Fibroblast of pulmonary artery (primary cell): ENCODE data around the gene SMTNL2.
"Not testable (repeated sequence)": the region's sequence is repeated elsewhere in the genome, so short reads cannot be mapped to it uniquely, and the experiment has no call there.

ENCODE experiments used
- DNase-seq: peaks from one replicate; pipeline ENCODE4 v3.0.0-alpha.2; 2010; ENCODE audit warnings: low read depth
- H3K4me3 ChIP-seq: replicated peaks from 2 replicates; pipeline ENCODE4 v1.5.1; 2011; ENCODE audit warnings: low read depth, mild to moderate bottlenecking, control low read depth, low read length, moderate library complexity
- TF ChIP-seq, protein P1 (sequence below): IDR thresholded peaks from 2 replicates; pipeline ENCODE4 v1.5.1; 2011; ENCODE audit warnings: mild to moderate bottlenecking, control low read depth, low read length, inconsistent platforms; ENCODE audit errors: missing control alignments

Gene SMTNL2

DNA sequence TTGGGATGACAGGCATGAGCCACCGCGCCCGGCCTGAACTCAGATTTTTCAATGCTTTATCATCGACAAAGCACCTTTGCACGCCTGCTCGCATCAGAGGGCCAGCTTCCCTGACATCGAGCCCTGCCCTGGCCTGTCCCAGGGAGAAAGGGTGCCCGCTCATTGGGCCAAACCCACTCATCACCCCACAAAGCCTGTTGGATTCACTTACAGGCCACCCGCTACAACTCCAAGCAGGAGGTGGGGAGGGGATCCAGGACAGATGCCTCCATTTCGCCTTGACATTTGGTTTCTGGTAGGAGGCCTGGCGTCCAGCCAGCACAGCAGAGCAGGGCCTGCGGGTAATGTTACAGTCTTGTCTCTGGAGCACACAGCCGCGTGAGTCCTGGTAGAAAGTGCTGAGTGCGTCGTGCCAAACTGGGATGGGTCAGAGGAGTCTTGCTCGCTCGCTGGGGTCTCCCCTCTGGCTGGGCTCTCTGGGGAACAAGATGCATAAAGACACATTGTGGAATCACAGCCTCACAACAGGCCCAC lies 19.8 kb downstream of the SMTNL2 start:
- DNase-seq, result peak; percentile 55
- TF ChIP-seq, protein P1, sequence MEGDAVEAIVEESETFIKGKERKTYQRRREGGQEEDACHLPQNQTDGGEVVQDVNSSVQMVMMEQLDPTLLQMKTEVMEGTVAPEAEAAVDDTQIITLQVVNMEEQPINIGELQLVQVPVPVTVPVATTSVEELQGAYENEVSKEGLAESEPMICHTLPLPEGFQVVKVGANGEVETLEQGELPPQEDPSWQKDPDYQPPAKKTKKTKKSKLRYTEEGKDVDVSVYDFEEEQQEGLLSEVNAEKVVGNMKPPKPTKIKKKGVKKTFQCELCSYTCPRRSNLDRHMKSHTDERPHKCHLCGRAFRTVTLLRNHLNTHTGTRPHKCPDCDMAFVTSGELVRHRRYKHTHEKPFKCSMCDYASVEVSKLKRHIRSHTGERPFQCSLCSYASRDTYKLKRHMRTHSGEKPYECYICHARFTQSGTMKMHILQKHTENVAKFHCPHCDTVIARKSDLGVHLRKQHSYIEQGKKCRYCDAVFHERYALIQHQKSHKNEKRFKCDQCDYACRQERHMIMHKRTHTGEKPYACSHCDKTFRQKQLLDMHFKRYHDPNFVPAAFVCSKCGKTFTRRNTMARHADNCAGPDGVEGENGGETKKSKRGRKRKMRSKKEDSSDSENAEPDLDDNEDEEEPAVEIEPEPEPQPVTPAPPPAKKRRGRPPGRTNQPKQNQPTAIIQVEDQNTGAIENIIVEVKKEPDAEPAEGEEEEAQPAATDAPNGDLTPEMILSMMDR, result no peak
- no peak overlapping the region for H3K4me3 ChIP-seq

DNA sequence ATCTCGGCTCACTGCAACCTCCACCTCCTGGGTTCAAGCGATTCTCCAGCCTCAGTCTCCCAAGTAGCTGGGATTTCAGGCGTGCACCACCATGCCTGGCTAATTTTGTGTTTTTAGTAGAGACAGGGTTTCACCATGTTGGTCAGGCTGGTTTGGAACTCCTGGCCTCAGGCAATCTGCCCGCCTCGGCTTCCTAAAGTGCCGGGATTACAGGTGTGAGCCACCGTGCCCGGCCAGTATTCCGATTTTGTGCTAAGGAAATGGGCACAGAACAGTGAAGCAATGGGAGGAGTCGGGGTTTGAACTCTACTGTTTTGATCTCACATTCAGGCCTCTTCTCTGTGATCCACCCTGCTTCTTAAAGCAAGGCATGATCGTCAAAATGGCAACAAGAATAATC lies 20.4 kb downstream of the SMTNL2 start:
- DNase-seq, H3K4me3 ChIP-seq: not testable (repeated sequence)

DNA sequence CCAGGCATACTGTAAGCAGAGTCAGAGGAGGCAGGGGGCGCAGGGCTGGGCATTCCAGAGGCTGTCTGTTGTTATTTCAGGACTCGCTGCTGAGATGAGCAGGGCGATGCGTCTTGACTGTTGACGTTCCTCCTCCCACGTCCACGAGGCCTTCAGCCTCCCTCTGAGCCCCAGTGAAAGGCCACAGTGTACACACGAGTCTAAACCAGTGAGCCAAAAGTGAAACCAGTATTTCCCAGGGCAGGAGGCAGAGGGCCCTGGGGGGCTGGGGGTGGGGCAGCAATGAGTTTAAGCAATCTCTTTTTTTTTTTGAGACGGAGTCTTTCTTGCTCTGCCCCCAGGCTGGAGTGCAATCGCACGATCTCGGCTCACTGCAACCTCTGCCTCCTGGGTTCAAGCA lies 21.5 kb downstream of the SMTNL2 start:
- H3K4me3 ChIP-seq, result no peak overlapping the region
- TF ChIP-seq, protein P1, result no peak
- no peak for DNase-seq

DNA sequence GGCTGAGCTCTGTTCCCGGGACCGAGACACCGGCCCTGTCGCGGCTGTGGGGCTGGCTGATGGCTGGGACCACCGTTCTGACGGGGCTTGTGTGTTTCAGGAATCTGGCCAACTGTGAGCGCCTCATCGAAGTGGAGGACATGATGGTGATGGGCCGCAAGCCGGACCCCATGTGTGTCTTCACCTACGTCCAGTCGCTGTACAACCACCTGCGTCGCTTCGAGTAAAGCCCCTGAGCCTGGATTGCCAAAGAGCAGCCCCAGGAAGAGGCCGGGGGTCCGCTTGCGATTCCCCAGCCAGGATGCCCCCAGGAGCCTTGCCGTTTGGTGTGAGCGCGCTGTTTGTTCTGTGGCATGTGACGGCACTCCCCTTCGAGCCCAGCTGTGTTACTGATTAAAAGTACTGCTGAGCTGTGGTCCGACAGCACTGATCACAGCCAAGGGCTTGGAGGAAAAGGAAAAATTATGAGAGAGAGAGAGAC lies 23.0 kb downstream of the SMTNL2 start:
- TF ChIP-seq, protein P1, result no peak
- no peak for DNase-seq
- no peak overlapping the region for H3K4me3 ChIP-seq

DNA sequence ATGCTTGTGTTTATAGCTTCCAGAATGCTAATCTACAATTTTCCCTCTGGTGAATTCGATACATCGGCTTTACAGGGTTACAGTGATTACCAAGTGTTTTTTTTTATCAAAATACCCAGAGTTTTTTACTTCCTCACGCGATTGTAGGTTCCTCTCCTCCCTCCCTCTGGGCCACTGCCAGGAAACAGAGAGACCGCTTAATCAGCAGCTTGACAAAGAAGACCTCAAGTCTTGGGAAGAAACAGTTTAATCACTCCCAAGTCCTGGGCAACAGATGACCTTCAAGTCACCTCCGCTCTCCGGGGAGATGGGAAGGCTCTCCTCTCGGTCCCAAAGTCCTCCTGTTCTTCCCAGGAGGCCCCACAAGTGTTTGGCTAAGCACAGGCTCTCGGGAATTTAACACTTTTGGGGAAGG lies 23.5 kb downstream of the SMTNL2 start:
- DNase-seq, result peak; percentile 71
- TF ChIP-seq, protein P1, result no peak
- H3K4me3 ChIP-seq, result no peak overlapping the region

DNA sequence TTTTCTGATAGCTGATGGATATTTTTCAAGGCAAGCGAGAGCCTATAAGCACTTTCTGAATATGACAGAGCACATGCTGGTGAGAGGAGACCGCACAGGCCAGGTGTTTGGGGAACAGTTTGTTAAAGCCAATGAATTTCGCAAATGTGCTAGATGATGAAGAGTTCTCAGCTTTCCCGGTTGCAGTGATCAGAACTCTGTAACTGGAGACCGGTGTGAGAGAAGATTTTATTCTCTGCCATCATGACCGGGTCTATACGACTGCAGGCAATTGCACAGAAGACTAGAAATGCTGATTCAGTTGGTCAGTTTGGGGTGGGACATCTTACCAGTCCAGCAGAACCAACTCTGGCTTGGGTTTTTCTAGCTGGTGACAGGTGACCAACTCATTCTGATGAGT lies 25.4 kb downstream of the SMTNL2 start:
- TF ChIP-seq, protein P1, result no peak
- no peak overlapping the region for H3K4me3 ChIP-seq
- DNase-seq, result no peak

DNA sequence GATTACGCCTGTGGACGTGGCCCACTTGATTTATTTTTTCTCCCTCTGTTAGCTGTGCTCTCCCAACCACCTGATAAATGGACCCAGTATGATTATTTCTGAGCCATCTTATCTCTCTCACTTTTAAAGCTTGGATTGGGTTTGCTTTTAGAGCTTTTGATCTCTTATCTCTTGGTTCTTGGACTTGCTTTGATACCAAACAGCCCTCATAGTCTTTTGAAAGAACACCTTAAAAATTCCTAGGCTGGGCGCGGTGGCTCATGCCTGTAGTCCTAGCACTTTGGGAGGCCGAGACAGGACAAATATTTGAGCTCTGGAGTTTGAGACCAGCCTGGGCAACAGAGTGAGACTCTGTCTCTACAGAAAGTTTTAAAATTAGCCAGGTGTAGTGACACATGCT lies 25.8 kb downstream of the SMTNL2 start:
- H3K4me3 ChIP-seq, result no peak overlapping the region
- DNase-seq, result no peak
- TF ChIP-seq, protein P1, result no peak
